K562 treated with DMSO at 1 percent for 48 hours (cell line): ENCODE results near the gene NDST3. TPM values are rescaled to one million over a fixed set of nuclear protein-coding genes. Genes with fewer than 3 reads are reported as not detected.

Source experiments
- total RNA-seq: library from RNA; unstranded; fragments of 300-600 nt; gene quantifications from 2 replicates; pipeline ENCODE4 v1.2.3, GENCODE V29; 2022; ENCODE audit warnings: low replicate concordance; ENCODE audit errors: extremely low read depth

NDST3 gene
- not detected in 2 replicates for total RNA-seq

DNA sequence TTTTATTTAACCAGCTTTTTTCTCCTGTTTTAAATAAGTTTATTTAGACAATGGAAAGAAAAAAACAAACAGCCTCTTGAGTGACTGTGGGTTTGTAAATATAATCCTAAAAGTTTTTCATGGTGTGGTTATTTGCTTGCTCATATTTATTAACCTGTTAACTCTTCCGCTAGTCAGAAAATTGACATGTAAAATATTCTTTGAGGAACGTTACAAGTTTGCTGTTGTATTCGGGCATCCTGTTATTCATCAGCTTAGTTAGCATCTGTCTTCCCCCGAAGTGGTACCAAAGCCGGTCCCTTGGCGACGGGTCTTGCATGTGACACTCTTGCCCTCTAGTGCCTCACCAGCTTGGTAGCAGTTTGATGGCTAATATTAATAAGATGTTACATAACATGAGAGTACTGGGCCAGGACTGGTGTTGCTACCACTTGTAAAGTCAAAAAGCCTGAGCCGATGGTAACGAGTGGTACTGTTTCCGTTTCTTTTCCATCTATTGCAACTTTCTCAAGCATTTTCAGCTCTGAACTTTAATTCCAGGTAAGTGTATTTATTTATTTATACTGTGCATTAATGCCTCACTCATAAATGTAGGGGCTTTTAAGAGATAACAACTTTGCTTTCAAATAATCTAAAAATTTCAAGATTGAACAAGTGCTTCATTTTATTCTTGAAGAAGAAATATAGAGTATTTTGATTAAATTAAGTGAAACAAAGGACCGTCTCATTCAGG, at the start of gene NDST3:
NDST3 (plus strand) TSS at position 434 of the 733 bp plus-strand sequence. CDS start 19,425 bp downstream, outside the sequence.

